Astrocyte (in vitro differentiated cells and primary cell): ENCODE results near the gene MBLAC1. TPM values are rescaled to one million over a fixed set of nuclear protein-coding genes. Genes with fewer than 3 reads are reported as not detected.

Experiments used
- DNase-seq: peaks from one replicate; pipeline ENCODE4 v3.0.0-alpha.2; 2010; ENCODE audit warnings: low read depth
- FAIRE-seq: peaks from 2 replicates; lab custom pipeline; 2011; peaks lifted over from hg19 to GRCh38; lab: Jason Lieb, UNC
- H2AFZ ChIP-seq: 2 replicates; pipeline ENCODE4 v1.6.0; 2012; ENCODE audit warnings: low read depth, low read length, inconsistent platforms
- H3K27ac ChIP-seq: 2 replicates; pipeline ENCODE4 v1.5.1; 2011; ENCODE audit warnings: low read depth, low read length, inconsistent platforms
- H3K27me3 ChIP-seq: 2 replicates; pipeline ENCODE4 v1.6.0; 2011; ENCODE audit warnings: low read length, inconsistent platforms; ENCODE audit not compliant: insufficient read depth
- H3K36me3 ChIP-seq: 2 replicates; pipeline ENCODE4 v1.5.1; 2011; ENCODE audit warnings: low read length, inconsistent platforms; ENCODE audit not compliant: insufficient read depth
- H3K4me1 ChIP-seq: 2 replicates; pipeline ENCODE4 v1.5.1; 2011; ENCODE audit warnings: low read length, inconsistent platforms; ENCODE audit not compliant: insufficient read depth
- H3K4me2 ChIP-seq: 2 replicates; pipeline ENCODE4 v1.6.0; 2012; ENCODE audit warnings: low read length, inconsistent platforms
- H3K4me3 ChIP-seq: 2 replicates; pipeline ENCODE4 v1.5.1; 2011; ENCODE audit warnings: low read depth, mild to moderate bottlenecking, low read length, inconsistent platforms; ENCODE audit not compliant: insufficient read depth
- H3K79me2 ChIP-seq: 2 replicates; pipeline ENCODE4 v1.6.0; 2012; ENCODE audit warnings: mild to moderate bottlenecking, low read length, inconsistent platforms; ENCODE audit not compliant: insufficient read depth
- H3K9ac ChIP-seq: 2 replicates; pipeline ENCODE4 v1.6.0; 2012; ENCODE audit warnings: mild to moderate bottlenecking, low read length, inconsistent platforms
- H3K9me3 ChIP-seq: 2 replicates; pipeline ENCODE4 v1.5.1; 2012; ENCODE audit warnings: low read depth, mild to moderate bottlenecking, low read length, inconsistent platforms; ENCODE audit not compliant: insufficient read depth
- H4K20me1 ChIP-seq: 2 replicates; pipeline ENCODE4 v1.6.0; 2012; ENCODE audit warnings: low read length, inconsistent platforms; ENCODE audit not compliant: insufficient read depth
- H3K27ac Mint-ChIP-seq: one replicate; pipeline ENCODE4 v1.8.0; 2021; ENCODE audit warnings: mild to moderate bottlenecking, mixed read lengths; ENCODE audit not compliant: unreplicated experiment
- H3K27me3 Mint-ChIP-seq: one replicate; pipeline ENCODE4 v1.8.0; 2021; ENCODE audit warnings: low read depth, mixed read lengths; ENCODE audit not compliant: unreplicated experiment
- H3K36me3 Mint-ChIP-seq: one replicate; pipeline ENCODE4 v1.8.0; 2021; ENCODE audit warnings: low read depth, mixed read lengths; ENCODE audit not compliant: unreplicated experiment
- H3K4me1 Mint-ChIP-seq: one replicate; pipeline ENCODE4 v1.8.0; 2021; ENCODE audit warnings: low read depth, mixed read lengths; ENCODE audit not compliant: unreplicated experiment
- H3K4me3 Mint-ChIP-seq: one replicate; pipeline ENCODE4 v1.8.0; 2021; ENCODE audit warnings: mild to moderate bottlenecking, moderate library complexity, mixed read lengths; ENCODE audit not compliant: unreplicated experiment
- H3K9me3 Mint-ChIP-seq: one replicate; pipeline ENCODE4 v1.8.0; 2021; ENCODE audit warnings: mild to moderate bottlenecking, mixed read lengths; ENCODE audit not compliant: unreplicated experiment
- EZH2 ChIP-seq: IDR thresholded peaks from 2 replicates; pipeline ENCODE4 v1.6.1; 2012; ENCODE audit warnings: mild to moderate bottlenecking, low read length, inconsistent platforms; ENCODE audit not compliant: insufficient read depth
- total RNA-seq: library from RNA; stranded (reverse); gene quantifications from 2 replicates; pipeline ENCODE4 v1.2.1, GENCODE V29; 2021
- TF ChIP-seq, protein P1 (sequence below): IDR thresholded peaks from 2 replicates; pipeline ENCODE4 v1.5.1; 2011; ENCODE audit warnings: low read depth, mild to moderate bottlenecking, inconsistent platforms, low read length, moderate library complexity; ENCODE audit not compliant: insufficient read depth

The MBLAC1 gene
- total RNA-seq, 1 donor from 2014 or later, result 2.7 TPM

DNA sequence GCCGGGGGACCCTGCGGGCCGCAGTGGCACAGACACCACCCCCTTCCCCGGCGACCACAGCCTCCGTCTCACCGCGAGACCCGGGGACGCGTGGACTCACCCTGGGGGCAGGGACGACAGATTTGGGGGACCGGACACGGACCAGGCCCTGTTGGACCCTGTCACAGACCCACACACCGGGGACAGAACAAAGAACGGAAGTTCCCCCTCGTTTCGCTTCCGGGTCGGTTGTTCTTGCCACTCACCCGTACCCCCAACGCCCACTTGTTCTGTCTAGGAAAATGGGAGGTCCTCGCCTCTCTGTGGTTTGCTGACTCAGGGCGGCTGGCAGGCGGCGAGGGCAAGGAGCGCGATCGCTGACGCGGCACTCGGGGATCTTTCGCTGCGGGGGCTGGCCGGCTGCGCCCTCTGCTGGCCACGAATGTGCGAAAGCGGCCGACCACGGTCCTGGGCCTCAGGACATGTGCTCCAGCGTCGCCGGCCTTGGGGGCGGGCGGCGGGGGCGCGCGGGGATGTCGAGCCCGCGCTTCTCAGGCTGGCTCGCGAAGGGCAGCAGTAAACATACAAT, 45.1 kb upstream of the MBLAC1 start, which contains the start of gene ZNF3:
TSS of gene ZNF3 (minus strand) at position 189 of the 568 bp plus-strand sequence. CDS start 4,366 bp downstream, outside the sequence.
- Histone ChIP-seq H3K4me1 (peaks cover 25% of the 10 kb centered on the region), H3K27ac (peak within 1 kb of the TSS; percentile 93), H2AFZ (peak within 1 kb of the TSS; percentile 59), H3K36me3 (peaks cover 19% of the 10 kb centered on the region), H3K79me2 (peaks cover 50% of the 10 kb centered on the region), H3K9me3 (peaks cover 3% of the 10 kb centered on the region), H3K4me3 (peak within 1 kb of the TSS; percentile 96), H3K27me3 (no peaks in the 10 kb centered on the region), H3K4me2 (peak within 1 kb of the TSS; percentile 90), H3K9ac (peak within 1 kb of the TSS; percentile 99), H4K20me1 (peaks cover 30% of the 10 kb centered on the region)
- H3K9me3 Mint-ChIP-seq, result no peaks in the 10 kb centered on the region
- H3K4me3 Mint-ChIP-seq, result peak within 1 kb of the TSS; percentile 98
- peaks cover 13% of the 10 kb centered on the region for H3K36me3 Mint-ChIP-seq
- no peaks in the 10 kb centered on the region for H3K27me3 Mint-ChIP-seq
- TF ChIP-seq, protein P1, sequence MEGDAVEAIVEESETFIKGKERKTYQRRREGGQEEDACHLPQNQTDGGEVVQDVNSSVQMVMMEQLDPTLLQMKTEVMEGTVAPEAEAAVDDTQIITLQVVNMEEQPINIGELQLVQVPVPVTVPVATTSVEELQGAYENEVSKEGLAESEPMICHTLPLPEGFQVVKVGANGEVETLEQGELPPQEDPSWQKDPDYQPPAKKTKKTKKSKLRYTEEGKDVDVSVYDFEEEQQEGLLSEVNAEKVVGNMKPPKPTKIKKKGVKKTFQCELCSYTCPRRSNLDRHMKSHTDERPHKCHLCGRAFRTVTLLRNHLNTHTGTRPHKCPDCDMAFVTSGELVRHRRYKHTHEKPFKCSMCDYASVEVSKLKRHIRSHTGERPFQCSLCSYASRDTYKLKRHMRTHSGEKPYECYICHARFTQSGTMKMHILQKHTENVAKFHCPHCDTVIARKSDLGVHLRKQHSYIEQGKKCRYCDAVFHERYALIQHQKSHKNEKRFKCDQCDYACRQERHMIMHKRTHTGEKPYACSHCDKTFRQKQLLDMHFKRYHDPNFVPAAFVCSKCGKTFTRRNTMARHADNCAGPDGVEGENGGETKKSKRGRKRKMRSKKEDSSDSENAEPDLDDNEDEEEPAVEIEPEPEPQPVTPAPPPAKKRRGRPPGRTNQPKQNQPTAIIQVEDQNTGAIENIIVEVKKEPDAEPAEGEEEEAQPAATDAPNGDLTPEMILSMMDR, result peak; percentile 68
- TF ChIP-seq EZH2, result no peak
- H3K4me1 Mint-ChIP-seq, result peaks cover 23% of the 10 kb centered on the region
- H3K27ac Mint-ChIP-seq, result peak within 1 kb of the TSS; percentile 94
- DNase-seq, result peak; percentile 98
- peak; percentile 45 for FAIRE-seq

DNA sequence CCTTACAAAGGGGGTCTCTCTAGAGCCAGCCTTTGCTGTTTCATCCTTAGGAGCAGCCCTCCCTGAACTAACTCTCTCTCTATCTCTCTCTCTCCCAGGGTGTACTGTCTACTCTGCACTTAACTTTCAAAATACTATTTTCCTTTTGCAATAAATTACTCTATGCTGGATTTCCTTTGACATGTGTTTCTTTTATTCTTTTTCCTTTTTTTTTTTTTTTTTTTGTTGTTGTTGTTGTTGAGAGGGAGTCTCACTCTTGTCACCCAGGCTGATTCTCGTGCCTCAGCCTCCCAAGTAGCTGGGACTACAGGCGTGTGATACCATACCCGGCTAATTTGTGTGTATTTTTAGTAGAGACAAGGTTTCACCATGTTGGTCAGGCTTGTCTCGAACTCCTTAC, 43.8 kb upstream of the MBLAC1 start:
- Mint-ChIP-seq H3K9me3 (no peaks in the 10 kb centered on the region), H3K27me3 (no peaks in the 10 kb centered on the region), H3K27ac (peak overlapping the region; percentile 85), H3K36me3 (peaks cover 6% of the 10 kb centered on the region), H3K4me3 (peak overlapping the region; percentile 98), H3K4me1 (peaks cover 23% of the 10 kb centered on the region)
- H2AFZ ChIP-seq, result no peak overlapping the region
- TF ChIP-seq, protein P1, result no peak
- no peak for TF ChIP-seq EZH2
- peak overlapping the region; percentile 99 for H3K9ac ChIP-seq
- peak overlapping the region; percentile 90 for H3K4me2 ChIP-seq
- H3K4me1 ChIP-seq, result peaks cover 38% of the 10 kb centered on the region
- no peaks in the 10 kb centered on the region for H3K27me3 ChIP-seq
- DNase-seq (no peak), FAIRE-seq (no peak)
- H3K36me3 ChIP-seq, result peaks cover 11% of the 10 kb centered on the region
- H3K4me3 ChIP-seq, result no peak overlapping the region
- peaks cover 21% of the 10 kb centered on the region for H4K20me1 ChIP-seq
- H3K79me2 ChIP-seq, result peaks cover 37% of the 10 kb centered on the region
- H3K27ac ChIP-seq, result no peak overlapping the region
- H3K9me3 ChIP-seq, result no peaks in the 10 kb centered on the region

DNA sequence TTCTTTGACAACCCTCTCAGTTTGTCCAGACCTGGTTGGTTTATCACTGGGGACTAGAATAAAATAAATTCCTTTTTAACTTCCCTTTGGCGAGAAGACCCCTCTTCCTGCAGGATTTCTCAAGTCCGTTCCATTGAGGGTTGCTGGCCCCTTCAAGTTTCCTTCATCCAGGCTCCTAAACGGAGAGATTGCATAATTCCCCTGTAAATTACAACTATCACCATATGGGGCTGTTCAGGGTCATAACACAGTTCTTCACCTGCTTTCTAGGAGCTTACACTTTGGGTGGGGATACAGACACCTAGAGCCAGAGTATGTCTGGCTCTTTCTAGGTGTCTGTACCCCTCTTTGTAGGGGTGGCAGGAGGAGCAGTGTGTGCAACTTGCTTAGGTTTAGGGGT, 41.3 kb upstream of the MBLAC1 start:
- no peaks in the 10 kb centered on the region for H3K9me3 Mint-ChIP-seq
- H3K4me1 Mint-ChIP-seq, result peaks cover 14% of the 10 kb centered on the region
- Histone ChIP-seq H3K4me1 (peaks cover 46% of the 10 kb centered on the region), H3K4me3 (no peak overlapping the region), H3K27ac (no peak overlapping the region), H3K9me3 (no peaks in the 10 kb centered on the region), H2AFZ (no peak overlapping the region), H3K79me2 (peaks cover 32% of the 10 kb centered on the region), H3K9ac (no peak overlapping the region), H3K4me2 (no peak overlapping the region), H4K20me1 (peaks cover 3% of the 10 kb centered on the region), H3K27me3 (no peaks in the 10 kb centered on the region), H3K36me3 (peaks cover 4% of the 10 kb centered on the region)
- H3K36me3 Mint-ChIP-seq, result peaks cover 4% of the 10 kb centered on the region
- FAIRE-seq (no peak), DNase-seq (no peak)
- no peak overlapping the region for H3K27ac Mint-ChIP-seq
- H3K4me3 Mint-ChIP-seq, result no peak overlapping the region
- TF ChIP-seq EZH2, result no peak
- TF ChIP-seq, protein P1, result no peak
- no peaks in the 10 kb centered on the region for H3K27me3 Mint-ChIP-seq
